GM12874 (cell line): ENCODE data around the gene DNAJC4.

Experiments
- CTCF ChIP-seq: IDR thresholded peaks from 2 replicates; pipeline ENCODE4 v1.5.1; 2011; ENCODE audit warnings: low read depth, mild to moderate bottlenecking, control low read depth, low read length, moderate library complexity; ENCODE audit not compliant: insufficient read depth

The DNAJC4 gene

GRCh38 chr11:64225608-64226506 lies 4.5 kb upstream of the DNAJC4 start, which contains the start of the genes NUDT22 and TRPT1:
Gene NUDT22 (plus strand): TSS chr11:64226274. CDS start chr11:64226653, 379 bp downstream.
Gene TRPT1 (minus strand): TSS chr11:64226186. CDS start chr11:64225860, 326 bp downstream.
- peak; percentile 35 for TF ChIP-seq CTCF

GRCh38 chr11:64226507-64227051 lies 3.8 kb upstream of the DNAJC4 start:
- TF ChIP-seq CTCF, result no peak

- no peak for TF ChIP-seq CTCF
Observed at GRCh38 chr11:64227405-64227956, 2.9 kb upstream of the DNAJC4 start.

- TF ChIP-seq CTCF, result no peak
Observed at GRCh38 chr11:64229090-64229743, 1.1 kb upstream of the DNAJC4 start.

GRCh38 chr11:64229744-64230170 lies 591 bp upstream of the DNAJC4 start:
- no peak for TF ChIP-seq CTCF

GRCh38 chr11:64230985-64231365 lies 627 bp downstream of the DNAJC4 start:
- TF ChIP-seq CTCF, result no peak

GRCh38 chr11:64231546-64231945 lies 1.2 kb downstream of the DNAJC4 start:
- no peak for TF ChIP-seq CTCF
